Neuron (in vitro differentiated cells): Measurements from ENCODE around the gene PLCH1.

ENCODE experiments used
- H2AFZ ChIP-seq: one replicate; pipeline ENCODE4 v1.6.1; 2013; ENCODE audit warnings: low read depth, mild to moderate bottlenecking, inconsistent platforms, low read length, moderate library complexity
- H3K27me3 ChIP-seq: one replicate; pipeline ENCODE4 v1.6.1; 2013; ENCODE audit warnings: low read length; ENCODE audit not compliant: insufficient read depth
- H3K36me3 ChIP-seq: one replicate; pipeline ENCODE4 v1.6.1; 2013; ENCODE audit warnings: low read length; ENCODE audit not compliant: insufficient read depth
- H3K4me1 ChIP-seq: one replicate; pipeline ENCODE4 v1.6.1; 2013; ENCODE audit warnings: low read length; ENCODE audit not compliant: insufficient read depth
- H3K4me3 ChIP-seq: 2 replicates; pipeline ENCODE4 v1.5.1; 2013; ENCODE audit warnings: mild to moderate bottlenecking, low read length, moderate library complexity
- H3K9me3 ChIP-seq: one replicate; pipeline ENCODE4 v1.6.1; 2013; ENCODE audit warnings: low read length

Gene PLCH1

GRCh38 chr3:155763870-155764463 is 19.1 kb upstream of the PLCH1 start:
- no peaks in the 10 kb centered on the region for H3K9me3 ChIP-seq
- no peak overlapping the region for H3K4me3 ChIP-seq
- H2AFZ ChIP-seq, result no peak overlapping the region
- no peaks in the 10 kb centered on the region for H3K36me3 ChIP-seq
- H3K4me1 ChIP-seq, result no peaks in the 10 kb centered on the region
- no peaks in the 10 kb centered on the region for H3K27me3 ChIP-seq

- Histone ChIP-seq H3K4me3 (no peak overlapping the region), H3K9me3 (no peaks in the 10 kb centered on the region), H2AFZ (no peak overlapping the region), H3K4me1 (no peaks in the 10 kb centered on the region), H3K36me3 (no peaks in the 10 kb centered on the region), H3K27me3 (no peaks in the 10 kb centered on the region)
Measured at GRCh38 chr3:155760653-155761052, 15.8 kb upstream of the PLCH1 start.

- Histone ChIP-seq H3K4me3 (no peak overlapping the region), H3K9me3 (no peaks in the 10 kb centered on the region), H3K27me3 (no peaks in the 10 kb centered on the region), H2AFZ (no peak overlapping the region), H3K4me1 (peaks cover 2% of the 10 kb centered on the region), H3K36me3 (no peaks in the 10 kb centered on the region)
Measured at GRCh38 chr3:155757577-155757976, 12.7 kb upstream of the PLCH1 start.

GRCh38 chr3:155753038-155753639 is 8.3 kb upstream of the PLCH1 start:
- Histone ChIP-seq H3K27me3 (no peaks in the 10 kb centered on the region), H3K4me3 (no peak overlapping the region), H2AFZ (no peak overlapping the region), H3K36me3 (no peaks in the 10 kb centered on the region), H3K9me3 (no peaks in the 10 kb centered on the region), H3K4me1 (peaks cover 23% of the 10 kb centered on the region)

GRCh38 chr3:155748611-155749365 is 3.9 kb upstream of the PLCH1 start:
- Histone ChIP-seq H3K4me3 (no peak overlapping the region), H2AFZ (no peak overlapping the region), H3K27me3 (no peaks in the 10 kb centered on the region), H3K9me3 (no peaks in the 10 kb centered on the region), H3K4me1 (peaks cover 49% of the 10 kb centered on the region), H3K36me3 (no peaks in the 10 kb centered on the region)

- Histone ChIP-seq H3K27me3 (no peaks in the 10 kb centered on the region), H3K4me3 (peak overlapping the region; percentile 10), H3K9me3 (no peaks in the 10 kb centered on the region), H3K36me3 (no peaks in the 10 kb centered on the region), H2AFZ (peak overlapping the region; percentile 5), H3K4me1 (peaks cover 54% of the 10 kb centered on the region)
Measured at GRCh38 chr3:155747946-155748290, 3.0 kb upstream of the PLCH1 start.

- no peaks in the 10 kb centered on the region for H3K9me3 ChIP-seq
- peak overlapping the region; percentile 5 for H2AFZ ChIP-seq
- no peaks in the 10 kb centered on the region for H3K27me3 ChIP-seq
- no peaks in the 10 kb centered on the region for H3K36me3 ChIP-seq
- peak overlapping the region; percentile 10 for H3K4me3 ChIP-seq
- peaks cover 56% of the 10 kb centered on the region for H3K4me1 ChIP-seq
Measured at GRCh38 chr3:155747286-155747945, 2.5 kb upstream of the PLCH1 start.

GRCh38 chr3:155746703-155747102 is 1.8 kb upstream of the PLCH1 start:
- Histone ChIP-seq H3K9me3 (no peaks in the 10 kb centered on the region), H3K4me1 (peaks cover 56% of the 10 kb centered on the region), H3K4me3 (peak overlapping the region; percentile 92), H3K36me3 (no peaks in the 10 kb centered on the region), H2AFZ (no peak overlapping the region), H3K27me3 (no peaks in the 10 kb centered on the region)

GRCh38 chr3:155745795-155746550 is 1.1 kb upstream of the PLCH1 start:
- Histone ChIP-seq H3K4me3 (peak overlapping the region; percentile 92), H3K9me3 (no peaks in the 10 kb centered on the region), H3K4me1 (peaks cover 62% of the 10 kb centered on the region), H2AFZ (peak overlapping the region; percentile 91), H3K36me3 (no peaks in the 10 kb centered on the region), H3K27me3 (no peaks in the 10 kb centered on the region)

GRCh38 chr3:155744010-155744625 is 753 bp downstream of the PLCH1 start:
- no peaks in the 10 kb centered on the region for H3K27me3 ChIP-seq

GRCh38 chr3:155743606-155744005 is 1.3 kb downstream of the PLCH1 start:
- Histone ChIP-seq H3K9me3 (no peaks in the 10 kb centered on the region), H3K4me1 (peaks cover 58% of the 10 kb centered on the region), H3K4me3 (peak overlapping the region; percentile 92), H3K36me3 (no peaks in the 10 kb centered on the region), H3K27me3 (no peaks in the 10 kb centered on the region), H2AFZ (peak overlapping the region; percentile 91)

More at GRCh38 chr3:155744010-155744625, 753 bp downstream of the PLCH1 start:
- H3K9me3 ChIP-seq, result no peaks in the 10 kb centered on the region
- H2AFZ ChIP-seq, result peak overlapping the region; percentile 91
- peak overlapping the region; percentile 92 for H3K4me3 ChIP-seq
- peaks cover 63% of the 10 kb centered on the region for H3K4me1 ChIP-seq
- H3K36me3 ChIP-seq, result no peaks in the 10 kb centered on the region

GRCh38 chr3:155742349-155742965 is 2.4 kb downstream of the PLCH1 start:
- peaks cover 46% of the 10 kb centered on the region for H3K4me1 ChIP-seq

More at GRCh38 chr3:155742349-155742965, 2.4 kb downstream of the PLCH1 start:
- Histone ChIP-seq H3K36me3 (no peaks in the 10 kb centered on the region), H3K4me3 (peak overlapping the region; percentile 92), H3K9me3 (no peaks in the 10 kb centered on the region), H3K27me3 (no peaks in the 10 kb centered on the region), H2AFZ (no peak overlapping the region)
